ENCODE measurements around the gene LPP.
A peak's percentile ranks its signal among the peaks of the same experiment; 100 is the strongest.

The LPP gene

GRCh38 chr3:188489639-188490405 lies 335.9 kb downstream of the LPP start:
- DNase-seq = no peak

GRCh38 chr3:188490416-188490815 lies 336.5 kb downstream of the LPP start:
- no peak for DNase-seq

- DNase-seq = no peak
Observed at GRCh38 chr3:188491276-188491687, 337.3 kb downstream of the LPP start.

- no peak for DNase-seq
Observed at GRCh38 chr3:188496390-188496789, 342.4 kb downstream of the LPP start.

GRCh38 chr3:188497021-188497420 lies 343.1 kb downstream of the LPP start:
- no peak for DNase-seq

- DNase-seq = no peak
Observed at GRCh38 chr3:188503647-188504046, 349.7 kb downstream of the LPP start.

GRCh38 chr3:188505151-188505550 lies 351.2 kb downstream of the LPP start:
- no peak for DNase-seq

- no peak for DNase-seq
Observed at GRCh38 chr3:188505911-188506310, 352.0 kb downstream of the LPP start.

GRCh38 chr3:188506446-188506845 lies 352.5 kb downstream of the LPP start:
- DNase-seq = no peak

GRCh38 chr3:188507244-188507720 lies 353.3 kb downstream of the LPP start:
- no peak for DNase-seq

GRCh38 chr3:188508454-188508853 lies 354.5 kb downstream of the LPP start:
- no peak for DNase-seq

- no peak for DNase-seq
Observed at GRCh38 chr3:188509316-188509715, 355.4 kb downstream of the LPP start.

- DNase-seq = no peak
Observed at GRCh38 chr3:188510366-188510765, 356.4 kb downstream of the LPP start.

- no peak for DNase-seq
Observed at GRCh38 chr3:188513662-188514328, 359.8 kb downstream of the LPP start.

GRCh38 chr3:188516515-188516914 lies 362.6 kb downstream of the LPP start:
- peak; percentile 33 for DNase-seq

GRCh38 chr3:188518416-188518815 lies 364.5 kb downstream of the LPP start:
- no peak for DNase-seq

GRCh38 chr3:188518835-188519452 lies 365.0 kb downstream of the LPP start:
- DNase-seq = no peak

GRCh38 chr3:188520466-188520865 lies 366.5 kb downstream of the LPP start:
- DNase-seq = no peak

- DNase-seq = no peak
Observed at GRCh38 chr3:188522115-188522514, 368.2 kb downstream of the LPP start.

- DNase-seq = no peak
Observed at GRCh38 chr3:188523291-188523690, 369.3 kb downstream of the LPP start.

GRCh38 chr3:188524052-188524451 lies 370.1 kb downstream of the LPP start:
- no peak for DNase-seq

- DNase-seq = no peak
Observed at GRCh38 chr3:188526057-188526456, 372.1 kb downstream of the LPP start.

GRCh38 chr3:188527389-188527788 lies 373.4 kb downstream of the LPP start:
- no peak for DNase-seq

GRCh38 chr3:188528396-188528795 lies 374.4 kb downstream of the LPP start:
- DNase-seq = no peak
